Peyer's patch (tissue), 4 donors: ENCODE measurements around the gene MTUS2.

Source experiments
- POLR2A ChIP-seq, 2 donors: fragments of 450-650 bp; IDR thresholded peaks; one replicate each; pipeline ENCODE4 v1.5.1; 2017; ENCODE audit warnings: antibody characterized with exemption in 2 of 2, mild to moderate bottlenecking in 2 of 2, moderate library complexity in 2 of 2
- TF ChIP-seq, protein P1 (sequence below), 6 experiments: fragments of 450-650 bp in 4 of 6; fragments of 200-600 bp in 2 of 6; sonication (generic) in 1 of 6; IDR thresholded peaks; one replicate each; pipeline ENCODE4 v1.5.1; 2017 to 2019; ENCODE audit warnings: antibody characterized with exemption in 6 of 6, mild to moderate bottlenecking in 3 of 6, moderate library complexity in 1 of 6

DNA sequence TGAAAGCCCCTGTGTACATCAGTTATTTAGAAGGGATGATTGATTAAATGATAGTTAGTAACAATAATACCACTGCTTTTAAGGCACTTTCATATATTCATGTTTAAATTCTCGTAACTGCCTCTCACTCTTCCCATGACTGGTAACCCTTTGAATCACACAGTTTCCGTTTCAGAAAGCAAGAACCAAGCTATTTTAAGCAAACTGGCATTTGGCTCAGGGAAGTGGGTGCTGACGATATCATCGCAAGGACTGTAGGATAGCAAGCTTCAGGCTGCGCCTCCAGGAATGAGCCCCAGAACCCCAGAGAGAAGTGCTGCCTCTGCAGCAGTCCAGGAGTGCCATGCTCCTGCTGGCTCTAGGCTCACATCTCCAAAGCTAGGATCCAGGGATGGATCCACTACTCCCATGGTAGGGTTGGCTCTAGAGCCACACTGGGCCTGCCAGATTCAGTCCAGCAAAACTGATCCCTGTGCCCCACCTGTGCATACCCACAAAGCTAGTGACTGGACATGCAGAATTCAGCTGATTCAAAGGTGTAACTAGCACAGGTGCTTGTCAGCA, 461.9 kb downstream of the MTUS2 start:
- TF ChIP-seq, protein P1, sequence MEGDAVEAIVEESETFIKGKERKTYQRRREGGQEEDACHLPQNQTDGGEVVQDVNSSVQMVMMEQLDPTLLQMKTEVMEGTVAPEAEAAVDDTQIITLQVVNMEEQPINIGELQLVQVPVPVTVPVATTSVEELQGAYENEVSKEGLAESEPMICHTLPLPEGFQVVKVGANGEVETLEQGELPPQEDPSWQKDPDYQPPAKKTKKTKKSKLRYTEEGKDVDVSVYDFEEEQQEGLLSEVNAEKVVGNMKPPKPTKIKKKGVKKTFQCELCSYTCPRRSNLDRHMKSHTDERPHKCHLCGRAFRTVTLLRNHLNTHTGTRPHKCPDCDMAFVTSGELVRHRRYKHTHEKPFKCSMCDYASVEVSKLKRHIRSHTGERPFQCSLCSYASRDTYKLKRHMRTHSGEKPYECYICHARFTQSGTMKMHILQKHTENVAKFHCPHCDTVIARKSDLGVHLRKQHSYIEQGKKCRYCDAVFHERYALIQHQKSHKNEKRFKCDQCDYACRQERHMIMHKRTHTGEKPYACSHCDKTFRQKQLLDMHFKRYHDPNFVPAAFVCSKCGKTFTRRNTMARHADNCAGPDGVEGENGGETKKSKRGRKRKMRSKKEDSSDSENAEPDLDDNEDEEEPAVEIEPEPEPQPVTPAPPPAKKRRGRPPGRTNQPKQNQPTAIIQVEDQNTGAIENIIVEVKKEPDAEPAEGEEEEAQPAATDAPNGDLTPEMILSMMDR (IDR thresholded peaks at IDR 0.05), result no peak
- no peak for TF ChIP-seq POLR2A (IDR thresholded peaks at IDR 0.05)
